A549 (cell line): Measurements from ENCODE around the gene PRDM2.

Source experiments
- CTCF ChIP-seq: fragments of >200 bp; sonication (Bioruptor Twin); formaldehyde crosslinking; IDR thresholded peaks from 3 replicates; pipeline ENCODE4 v1.5.1; 2016
- E2F6 ChIP-seq: IDR thresholded peaks from 2 replicates; pipeline ENCODE4 v1.6.1; 2012; ENCODE audit warnings: low read depth, borderline replicate concordance
- EP300 ChIP-seq, 2 experiments: fragments of >200 bp; sonication (Bioruptor Twin); formaldehyde crosslinking; IDR thresholded peaks; 2 replicates in 1 of 2; 3 replicates in 1 of 2; pipeline ENCODE4 v1.6.1; 2016 to 2017
- JUNB ChIP-seq: fragments of >200 bp; sonication (Bioruptor Twin); formaldehyde crosslinking; IDR thresholded peaks from 2 replicates; pipeline ENCODE4 v1.6.1; 2016
- MAZ ChIP-seq: fragments of 150-350 bp; IDR thresholded peaks from 2 replicates; pipeline ENCODE4 v1.6.1; 2014; ENCODE audit warnings: antibody characterized with exemption, low read depth, low read length, borderline replicate concordance
- SMC3 ChIP-seq: fragments of >200 bp; sonication (Bioruptor Twin); formaldehyde crosslinking; IDR thresholded peaks from 3 replicates; pipeline ENCODE4 v1.6.1; 2018; ENCODE audit warnings: inconsistent platforms
- ZFP36 ChIP-seq: fragments of 450-650 bp; IDR thresholded peaks from 2 replicates; pipeline ENCODE4 v1.6.1; 2014; ENCODE audit warnings: borderline replicate concordance; ENCODE audit not compliant: partially characterized antibody

GRCh38 chr1:13708380-13708982 lies 8.5 kb downstream of the PRDM2 start:
- TF ChIP-seq EP300 (IDR thresholded peaks at IDR 0.05): no peak
- TF ChIP-seq JUNB: no peak
- TF ChIP-seq ZFP36: no peak
- TF ChIP-seq SMC3: no peak
- TF ChIP-seq E2F6: no peak
- no peak for TF ChIP-seq CTCF
- TF ChIP-seq MAZ: no peak
